NCI-H2107 treated with DMSO at 0.1 percent for 48 hours (cell line): ENCODE data around the gene ZNF438.
A peak's percentile ranks its signal among the peaks of the same experiment; 100 is the strongest.

Experiments used
- DNase-seq: peaks from one replicate; lab custom pipeline; 2025; ENCODE audit not compliant: unreplicated experiment; lab: John Stamatoyannopoulos, UW

ZNF438 gene

GRCh38 chr10:30897547-30897946 is 134.1 kb downstream of the ZNF438 start:
- DNase-seq = no peak

- DNase-seq = no peak
Measured at GRCh38 chr10:30897048-30897447, 134.6 kb downstream of the ZNF438 start.

DNA sequence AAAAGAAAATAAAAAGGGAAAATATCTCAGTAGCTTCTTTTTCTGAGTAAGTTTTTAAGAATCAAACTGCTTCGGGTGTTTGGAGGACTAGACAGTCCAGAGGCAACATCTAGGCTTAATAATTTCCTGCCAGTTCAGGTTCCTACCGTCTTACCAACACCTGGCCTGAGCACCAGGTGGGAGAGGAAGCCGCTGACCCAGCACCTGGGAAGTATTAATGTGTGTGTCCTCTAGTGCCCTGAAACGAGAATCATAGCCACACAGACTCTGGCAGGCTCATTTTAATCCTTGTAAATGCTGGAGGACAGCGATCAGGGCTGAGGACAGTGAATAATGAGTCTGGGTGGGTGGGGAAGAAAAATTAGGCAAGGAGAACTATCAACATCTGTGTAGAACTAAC is 137.4 kb downstream of the ZNF438 start:
- DNase-seq = no peak

- DNase-seq = no peak
Measured at GRCh38 chr10:30893208-30893607, 138.5 kb downstream of the ZNF438 start.

DNA sequence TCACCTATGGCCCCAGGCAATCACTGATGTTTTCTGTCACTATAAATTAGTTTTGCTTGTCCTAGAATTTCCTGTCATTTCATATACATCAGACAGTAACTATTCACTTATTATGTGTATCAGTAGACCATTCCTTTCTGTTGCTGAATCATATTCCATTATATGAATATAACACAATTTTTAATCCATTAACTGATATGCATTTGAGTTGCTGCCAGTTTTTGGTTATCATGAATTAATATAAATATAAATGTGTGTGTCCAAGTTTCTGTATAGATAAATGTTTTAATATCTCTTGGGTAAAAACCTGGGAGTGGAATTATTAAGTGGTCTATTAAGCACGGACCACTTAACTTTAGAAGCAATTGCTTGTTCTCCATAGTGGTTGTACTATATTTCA is 143.8 kb downstream of the ZNF438 start:
- no peak for DNase-seq

DNA sequence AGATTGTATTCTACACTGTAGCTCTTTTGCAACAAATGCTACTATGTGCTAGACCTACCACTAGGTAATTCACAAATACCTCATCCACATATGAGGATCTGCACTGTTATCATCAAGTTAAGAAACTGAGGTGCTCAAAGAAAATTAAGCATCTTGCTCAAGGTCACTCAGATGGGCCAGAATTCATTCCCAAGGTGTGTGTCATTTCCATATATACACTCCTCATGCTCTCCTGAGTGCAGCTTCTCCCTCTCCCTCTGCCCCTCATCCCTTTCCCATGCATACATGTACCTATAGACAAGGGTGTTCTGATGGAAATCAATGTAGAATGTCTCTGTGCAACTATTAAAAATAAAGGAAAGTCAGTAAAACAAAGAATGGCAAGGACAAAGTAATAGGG is 146.2 kb downstream of the ZNF438 start:
- DNase-seq = no peak

- no peak for DNase-seq
Measured at GRCh38 chr10:30883751-30884150, 147.9 kb downstream of the ZNF438 start.

- DNase-seq = no peak
Measured at GRCh38 chr10:30883116-30883515, 148.5 kb downstream of the ZNF438 start.

DNA sequence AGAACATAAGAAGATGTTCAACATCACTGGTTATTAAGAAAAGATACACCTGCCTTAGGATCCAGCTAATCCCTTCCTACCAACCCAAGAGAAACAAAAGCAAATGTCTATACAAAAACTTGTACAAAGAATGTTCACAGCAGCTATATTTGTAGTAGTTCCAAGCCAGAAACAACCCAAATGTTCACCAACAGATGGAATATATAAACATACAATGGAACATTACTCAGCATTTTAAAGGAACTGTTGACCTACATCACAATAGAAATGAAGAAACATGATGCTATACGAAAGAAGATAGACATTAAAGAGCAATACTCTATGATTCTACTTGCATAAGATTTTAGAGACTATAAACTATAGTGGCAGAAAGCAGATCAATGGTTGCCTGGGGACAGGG is 149.4 kb downstream of the ZNF438 start:
- DNase-seq = no peak

- no peak for DNase-seq
Measured at GRCh38 chr10:30878920-30879319, 152.7 kb downstream of the ZNF438 start.

- DNase-seq = no peak
Measured at GRCh38 chr10:30877111-30877510, 154.6 kb downstream of the ZNF438 start.

DNA sequence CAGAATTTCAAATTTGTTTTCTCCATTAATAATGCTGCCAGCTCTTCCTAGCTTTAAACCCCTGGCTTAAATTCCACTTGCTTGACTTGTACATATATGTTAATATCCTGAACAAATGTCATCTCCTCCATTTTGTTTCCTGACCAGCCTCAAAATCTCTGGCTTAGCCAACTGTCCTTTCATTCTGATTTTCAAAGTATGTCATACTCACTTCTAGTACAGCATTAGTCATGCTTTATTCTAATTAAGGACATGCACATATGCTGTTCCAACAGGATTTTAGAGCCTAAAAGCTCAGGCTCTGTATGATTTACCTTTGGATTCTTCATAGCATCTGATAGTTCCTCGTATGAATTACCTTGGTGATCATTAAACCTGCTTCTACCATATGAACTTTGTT is 158.3 kb downstream of the ZNF438 start:
- DNase-seq = no peak

DNA sequence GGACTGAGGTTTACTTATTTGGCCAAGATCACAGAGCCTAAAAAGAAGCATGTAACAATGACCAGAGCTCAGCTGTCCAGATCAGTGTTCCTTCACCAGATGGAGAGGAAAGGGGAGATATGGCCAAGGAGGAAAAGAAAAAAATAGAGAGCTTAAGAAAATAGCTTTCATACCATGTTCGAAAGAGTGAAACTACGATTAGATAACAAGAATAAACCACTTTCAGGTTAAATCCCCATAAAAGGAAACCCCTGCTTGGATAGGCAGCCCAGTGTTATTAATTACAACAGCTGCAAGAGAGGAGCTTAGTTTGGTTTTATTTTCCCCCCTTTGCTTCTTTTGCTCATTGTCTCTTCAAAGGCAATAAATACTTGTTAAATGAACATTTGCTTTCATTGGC is 160.8 kb downstream of the ZNF438 start:
- no peak for DNase-seq

DNA sequence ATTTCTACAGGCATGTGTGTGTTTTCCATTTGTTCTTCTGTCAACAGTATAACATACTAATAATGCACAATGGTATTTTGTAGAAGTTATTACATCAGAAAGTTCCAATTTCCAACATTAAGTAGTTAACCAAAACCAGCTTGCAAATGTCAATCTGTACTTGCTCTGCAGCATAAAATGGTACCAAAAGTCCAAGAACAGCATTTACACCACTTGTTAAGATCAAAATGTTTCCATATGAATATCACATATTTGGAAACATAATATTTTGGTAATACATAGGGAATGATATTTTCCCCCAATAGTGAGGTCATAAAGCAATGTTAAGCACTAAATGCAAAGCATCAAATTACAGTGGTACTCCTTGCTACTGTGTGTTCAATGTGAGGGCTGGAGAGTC is 162.1 kb downstream of the ZNF438 start:
- no peak for DNase-seq

DNA sequence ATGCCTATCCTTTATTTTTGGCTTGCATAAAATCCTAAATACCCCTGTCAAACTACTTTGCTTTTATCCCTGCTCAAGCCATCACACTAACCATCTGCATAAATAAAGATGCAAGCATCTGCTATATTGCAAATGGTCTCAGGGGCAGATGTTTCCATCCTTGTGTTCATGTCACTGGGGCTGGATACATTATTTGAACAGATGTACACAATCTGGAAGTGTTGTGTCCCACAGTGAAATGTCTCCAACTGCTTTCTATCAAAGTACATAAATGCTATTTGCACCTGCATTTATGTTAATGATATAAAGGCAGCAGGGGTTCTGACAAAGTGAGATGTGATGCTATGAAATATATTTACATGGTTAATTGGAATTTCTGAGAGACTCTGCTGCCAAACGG is 163.1 kb downstream of the ZNF438 start:
- no peak for DNase-seq

GRCh38 chr10:30866896-30867295 is 164.8 kb downstream of the ZNF438 start:
- DNase-seq = peak; percentile 1

- DNase-seq = no peak
Measured at GRCh38 chr10:30865141-30865926, 166.3 kb downstream of the ZNF438 start.

- DNase-seq = no peak
Measured at GRCh38 chr10:30863516-30864210, 168.0 kb downstream of the ZNF438 start.

GRCh38 chr10:30862486-30862885 is 169.2 kb downstream of the ZNF438 start:
- DNase-seq = no peak

DNA sequence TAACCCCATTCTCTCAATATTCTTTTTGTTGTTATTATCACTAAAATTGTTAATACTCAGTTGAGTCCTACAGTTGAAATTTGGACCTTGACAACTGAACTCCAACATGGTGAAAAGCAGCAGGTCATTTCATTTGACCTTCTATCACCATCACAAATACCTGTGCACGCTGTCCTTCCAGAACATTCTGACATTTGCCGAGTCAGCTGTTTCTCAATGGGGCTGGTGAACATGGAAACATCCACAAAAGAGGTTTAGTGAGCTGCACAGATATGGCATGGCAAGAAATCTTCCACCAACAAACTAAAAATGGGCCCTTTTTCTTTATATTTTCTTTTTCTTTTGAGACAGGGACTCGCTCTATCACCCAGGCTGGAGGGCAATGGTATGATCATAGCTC is 169.7 kb downstream of the ZNF438 start:
- DNase-seq = no peak

DNA sequence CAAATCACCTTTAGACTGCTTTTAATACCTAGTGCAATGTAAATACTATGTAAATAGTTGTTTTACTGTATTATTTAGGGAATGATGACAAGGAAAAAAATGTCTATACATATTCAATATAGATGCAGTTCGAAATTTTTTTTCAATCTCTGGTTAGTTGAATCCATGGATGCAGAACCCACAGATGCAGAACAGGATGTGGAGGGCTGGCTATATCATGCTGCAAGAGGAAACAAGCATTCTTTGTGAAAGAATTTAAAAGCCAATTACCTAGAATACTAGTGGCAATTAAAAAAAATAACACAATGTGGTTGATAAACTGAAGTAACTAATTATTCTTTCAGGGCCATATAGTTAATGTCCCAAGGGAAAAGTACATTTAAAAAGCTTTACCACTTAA is 170.4 kb downstream of the ZNF438 start:
- DNase-seq = no peak

DNA sequence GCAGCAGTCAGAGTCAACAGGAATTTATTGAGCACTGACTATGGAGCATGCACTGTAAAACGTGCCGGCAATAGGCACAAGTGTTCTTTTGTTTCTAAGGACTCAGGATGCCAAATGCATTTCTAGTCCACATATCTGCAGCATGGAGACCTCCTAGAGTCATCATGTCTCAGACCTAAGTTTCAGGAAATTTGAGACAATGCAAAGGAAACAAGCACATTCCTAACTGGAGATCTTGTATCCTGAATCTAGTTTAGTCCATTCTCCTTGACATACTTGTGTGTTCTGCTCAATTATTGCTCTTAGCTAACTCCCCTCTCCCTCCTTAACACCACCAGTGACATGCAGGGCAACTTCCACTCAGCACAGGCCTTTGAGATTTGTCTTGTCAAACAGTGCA is 173.2 kb downstream of the ZNF438 start:
- DNase-seq = no peak

GRCh38 chr10:30857803-30858202 is 173.9 kb downstream of the ZNF438 start:
- no peak for DNase-seq
